CD4-positive, alpha-beta T cell treated with Interleukin-10 for 1 hour (primary cell): ENCODE results near the gene DDX43.
A peak's percentile ranks its signal among the peaks of the same experiment; 100 is the strongest.
"Not testable (repeated sequence)": the region's sequence is repeated elsewhere in the genome, so short reads cannot be mapped to it uniquely, and the experiment has no call there.

Source experiments
- DNase-seq: peaks from one replicate; pipeline ENCODE4 v3.0.0-alpha.2; 2020

DDX43 gene

DNA sequence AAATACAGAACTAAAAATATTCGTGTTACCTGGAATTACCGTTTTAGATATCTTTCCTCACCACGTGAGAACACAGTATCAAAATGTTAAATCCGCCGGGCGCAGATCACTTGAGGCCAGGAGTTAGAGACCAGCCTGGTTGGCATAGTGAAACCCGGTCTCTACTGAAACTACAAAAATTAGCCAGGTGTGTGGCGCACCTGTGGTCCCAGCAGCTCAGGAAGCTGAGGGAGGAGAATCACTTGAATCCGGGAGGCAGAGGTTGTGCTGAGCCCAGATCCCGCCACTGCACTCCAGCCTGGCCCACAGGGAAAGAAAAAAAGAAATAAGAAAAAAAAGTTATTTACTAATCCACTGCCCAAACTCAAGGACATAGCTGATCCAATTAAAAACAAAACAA, 4.8 kb upstream of the DDX43 start:
- DNase-seq: no peak

DNA sequence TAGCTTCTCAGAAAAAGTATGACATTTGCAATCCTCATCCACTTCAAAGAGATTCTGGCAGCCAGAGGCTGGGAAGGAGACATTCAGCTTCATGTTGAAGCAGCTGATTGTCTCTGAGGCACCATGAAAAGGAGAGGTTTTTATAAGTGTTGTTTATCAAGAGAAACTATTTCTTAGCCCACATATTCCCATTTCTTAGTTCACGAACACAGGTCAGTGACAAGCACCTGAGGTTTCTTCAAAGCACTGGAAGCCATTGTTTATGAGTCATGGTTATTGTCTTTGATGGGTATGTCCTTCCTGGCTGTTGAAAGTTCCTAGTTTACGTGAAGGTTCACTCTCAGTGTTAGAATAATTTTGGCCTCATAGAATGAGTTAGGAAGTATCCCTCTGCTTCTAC, 3.0 kb upstream of the DDX43 start:
- DNase-seq: peak; percentile 29

DNA sequence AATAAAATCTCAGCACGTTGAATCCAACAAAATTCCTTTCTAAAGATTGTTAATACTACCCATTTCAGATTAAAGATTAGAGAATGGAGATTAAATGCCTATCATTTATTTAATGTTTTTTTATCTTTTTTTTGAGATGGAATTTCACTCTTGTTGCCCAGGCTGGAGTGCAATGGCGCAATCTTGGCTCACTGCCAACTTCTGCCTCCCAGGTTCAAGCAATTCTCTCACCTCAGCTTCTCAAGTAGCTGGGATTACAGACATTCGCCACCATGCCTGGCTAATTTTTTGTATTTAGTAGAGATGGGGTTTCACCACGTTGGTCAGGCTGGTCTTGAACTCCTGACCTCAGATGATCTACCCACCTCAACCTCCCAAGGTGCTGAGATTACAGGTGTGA, 2.4 kb upstream of the DDX43 start:
- DNase-seq: not testable (repeated sequence)

- no peak for DNase-seq
Measured at GRCh38 chr6:73393278-73393677, 1.4 kb upstream of the DDX43 start.

GRCh38 chr6:73395875-73396274, 1.2 kb downstream of the DDX43 start:
- no peak for DNase-seq

GRCh38 chr6:73400656-73401055, 6.0 kb downstream of the DDX43 start:
- no peak for DNase-seq

DNA sequence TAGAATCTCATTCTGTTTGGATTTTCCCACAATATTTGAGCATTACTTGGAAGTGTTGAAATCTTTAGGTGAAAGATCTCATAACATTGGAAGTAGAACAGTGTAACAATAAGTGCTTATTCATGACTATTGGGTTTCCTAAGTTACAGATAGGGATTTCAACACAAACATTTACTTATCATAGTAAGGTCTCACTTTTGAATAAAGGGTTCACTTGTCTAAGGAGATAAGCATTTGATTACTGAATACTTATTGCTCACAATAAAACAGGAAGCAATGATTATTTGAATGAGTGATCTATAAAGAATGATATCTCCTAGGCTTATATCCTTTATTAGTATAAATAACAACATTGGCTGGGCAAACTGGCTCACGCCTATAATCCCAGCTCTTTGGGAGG, 14.8 kb downstream of the DDX43 start:
- no peak for DNase-seq

- no peak for DNase-seq
Measured at GRCh38 chr6:73413102-73413501, 18.5 kb downstream of the DDX43 start.

DNA sequence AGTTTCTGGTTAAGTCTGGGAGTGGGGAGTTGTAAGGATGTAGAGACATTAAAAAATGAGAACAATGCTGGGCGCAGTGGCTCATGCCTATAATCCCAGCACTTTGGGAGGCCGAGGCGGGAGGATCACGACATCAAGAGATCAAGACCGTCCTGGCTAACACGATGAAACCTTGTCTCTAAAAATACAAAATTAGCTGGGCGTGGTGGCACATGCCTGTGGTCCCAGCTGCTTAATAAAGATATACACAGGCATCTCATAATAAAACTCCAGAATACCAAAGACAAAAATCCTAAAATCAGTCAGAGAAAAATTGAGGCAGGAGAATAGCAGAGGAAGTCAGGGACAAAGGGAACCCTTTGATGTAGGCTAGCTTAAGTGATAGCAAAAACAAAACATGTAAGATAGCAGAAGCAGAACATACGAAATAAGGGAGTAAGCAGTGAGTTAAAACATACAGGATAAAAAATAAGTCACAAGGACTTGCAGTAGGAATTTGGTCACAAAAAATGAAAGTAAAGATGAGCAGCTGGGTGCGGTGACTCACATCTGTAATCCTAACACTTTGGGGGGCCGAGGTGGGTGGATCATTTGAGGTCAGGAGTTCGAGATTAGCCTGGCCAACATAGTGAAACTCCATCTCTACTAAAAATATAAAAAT, 23.6 kb downstream of the DDX43 start:
- DNase-seq: no peak

DNA sequence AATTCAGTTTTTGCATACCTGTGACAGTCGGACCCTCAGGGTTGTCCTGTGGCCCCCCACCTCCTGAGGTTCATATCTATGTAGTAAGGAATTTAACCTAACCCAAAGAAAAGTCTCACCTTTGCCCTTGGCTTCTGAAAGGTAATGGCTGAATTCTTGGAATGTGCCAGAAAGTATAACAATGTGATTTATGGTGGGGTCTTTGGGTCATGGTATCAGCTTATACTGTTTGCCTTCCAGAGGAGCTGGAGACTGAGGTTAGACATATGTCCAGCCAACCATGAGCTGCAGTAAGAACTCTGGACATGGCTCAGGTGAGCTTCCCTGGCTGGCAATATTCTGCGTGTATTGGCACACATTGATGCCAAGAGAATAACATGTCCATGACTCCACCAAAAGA, 26.9 kb downstream of the DDX43 start:
- DNase-seq: no peak

DNA sequence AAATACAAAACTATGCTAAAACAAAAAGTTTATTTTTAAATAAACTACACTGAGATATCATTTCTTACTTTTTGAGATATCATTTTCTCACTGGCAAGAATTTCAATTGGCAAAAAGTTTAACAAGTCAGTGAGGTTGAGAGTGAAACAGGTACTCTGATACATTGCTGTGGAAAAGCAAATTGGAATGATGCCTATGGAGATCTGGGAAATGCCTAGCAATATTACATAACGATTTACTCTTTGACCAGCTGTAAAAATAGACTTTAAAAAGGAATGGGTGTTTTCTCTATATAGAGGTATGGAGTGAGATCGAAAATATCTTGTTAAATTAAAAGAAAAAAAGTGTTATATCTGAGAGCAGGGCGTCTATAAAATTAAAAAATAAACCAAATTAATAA, 40.6 kb downstream of the DDX43 start:
- DNase-seq: no peak

- no peak for DNase-seq
Measured at GRCh38 chr6:73443555-73443954, 48.9 kb downstream of the DDX43 start.

DNA sequence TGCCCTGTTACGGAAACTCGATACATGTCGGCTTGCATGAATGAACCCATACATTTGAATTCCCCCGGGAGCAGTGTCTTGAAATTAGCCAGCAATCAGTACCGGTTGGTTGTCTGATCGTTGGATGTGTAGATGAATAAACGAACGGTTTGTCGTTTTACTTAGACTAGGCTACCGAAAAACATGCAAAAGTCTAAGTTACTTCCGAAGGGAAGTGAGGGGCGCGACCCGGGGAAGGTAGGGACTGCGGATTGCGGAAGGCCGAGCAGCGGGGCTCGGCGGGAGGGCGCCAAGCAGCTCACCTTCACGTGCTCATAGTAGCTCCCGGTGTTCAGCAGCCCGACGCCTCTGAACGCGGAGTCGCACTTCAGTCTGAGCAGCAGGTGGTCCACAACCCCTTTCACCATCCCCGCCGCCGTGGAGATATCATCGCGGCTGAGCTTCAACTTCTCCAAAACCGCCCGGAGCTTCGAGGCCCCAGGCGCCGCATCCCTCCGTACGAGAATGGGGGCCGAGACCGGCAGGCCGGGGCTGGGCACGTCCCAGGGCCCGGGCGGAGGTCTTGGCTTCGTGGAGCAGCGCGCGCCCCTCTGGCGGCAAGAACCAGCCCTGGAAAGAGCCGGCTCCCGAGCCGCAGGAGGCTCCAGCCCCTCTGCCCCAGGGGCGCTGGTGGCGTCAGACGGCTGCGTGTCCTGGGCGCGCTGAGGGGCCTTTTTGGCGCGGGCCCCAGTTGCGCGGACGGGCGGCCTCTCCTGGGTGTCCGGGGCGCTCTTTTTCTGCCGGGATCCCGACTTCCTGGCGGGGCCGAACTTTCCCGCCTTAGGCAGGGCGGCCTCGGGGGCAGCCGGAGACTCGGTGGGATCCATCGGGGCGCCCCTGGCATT, 56.8 kb downstream of the DDX43 start:
- DNase-seq: peak; percentile 41

GRCh38 chr6:73452107-73452461, 57.5 kb downstream of the DDX43 start, which contains the start of gene CGAS:
CGAS (minus strand) TSS chr6:73452297; CDS start chr6:73452181, 116 bp downstream.
- peak; percentile 88 for DNase-seq

GRCh38 chr6:73455865-73456629, 61.4 kb downstream of the DDX43 start:
- no peak for DNase-seq

DNA sequence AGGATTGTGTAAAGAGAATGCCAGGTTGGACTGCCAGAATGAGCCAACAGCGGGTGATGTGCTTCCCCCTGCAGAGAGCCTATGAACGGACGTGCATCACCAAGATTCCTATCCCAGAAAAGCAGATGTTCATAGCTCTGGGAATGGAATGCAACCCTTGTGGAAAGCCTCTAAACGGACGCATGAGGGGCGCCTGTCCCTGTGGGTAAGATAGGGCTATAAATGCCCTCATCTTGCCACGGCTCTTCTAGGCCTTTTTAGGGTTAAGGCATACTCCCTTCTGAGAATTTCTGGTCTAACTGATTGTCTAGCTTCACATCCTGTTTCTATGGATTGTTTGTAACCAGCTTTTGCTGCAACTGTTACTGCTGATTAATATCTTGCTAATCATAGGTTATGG, 64.8 kb downstream of the DDX43 start:
- DNase-seq: not testable (repeated sequence)

DNA sequence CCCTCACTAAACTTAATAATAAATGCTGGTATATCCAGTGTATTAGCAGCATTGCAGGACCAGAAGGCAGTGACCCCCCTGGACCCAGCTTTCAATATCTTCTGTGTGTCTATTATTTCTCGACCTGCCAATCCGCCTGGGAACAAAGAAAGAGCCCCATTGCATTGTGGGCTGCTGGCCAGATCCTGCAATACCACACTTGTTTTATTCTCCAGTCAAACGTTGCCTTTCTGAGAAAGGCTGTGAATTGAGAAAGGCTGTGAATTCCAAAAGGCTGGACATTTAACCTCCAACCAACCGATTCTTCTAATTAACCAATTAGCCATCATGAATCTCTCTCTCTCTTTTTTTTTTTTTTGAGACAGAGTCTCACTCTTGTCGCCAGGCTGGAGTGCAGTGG, 65.4 kb downstream of the DDX43 start:
- no peak for DNase-seq

GRCh38 chr6:73461537-73462350, 67.1 kb downstream of the DDX43 start, which contains the start of gene MTO1:
MTO1 (plus strand) TSS chr6:73461737; CDS start chr6:73461855, 118 bp downstream.
- DNase-seq: peak; percentile 89
